Loucy (cell line): ENCODE data around the gene DCUN1D4.

ENCODE experiments used
- EZH2phosphoT487 ChIP-seq: fragments of 200-600 bp; IDR thresholded peaks from 2 replicates; pipeline ENCODE4 v1.6.1; 2018; ENCODE audit warnings: antibody characterized with exemption, mild to moderate bottlenecking, moderate library complexity, borderline replicate concordance
- TF ChIP-seq, protein P1 (sequence below): fragments of 200-600 bp; sonication (generic); conservative IDR thresholded peaks from 2 replicates; pipeline ENCODE4 v1.5.1; 2014; ENCODE audit warnings: mild to moderate bottlenecking, antibody characterized with exemption, low read length

DNA sequence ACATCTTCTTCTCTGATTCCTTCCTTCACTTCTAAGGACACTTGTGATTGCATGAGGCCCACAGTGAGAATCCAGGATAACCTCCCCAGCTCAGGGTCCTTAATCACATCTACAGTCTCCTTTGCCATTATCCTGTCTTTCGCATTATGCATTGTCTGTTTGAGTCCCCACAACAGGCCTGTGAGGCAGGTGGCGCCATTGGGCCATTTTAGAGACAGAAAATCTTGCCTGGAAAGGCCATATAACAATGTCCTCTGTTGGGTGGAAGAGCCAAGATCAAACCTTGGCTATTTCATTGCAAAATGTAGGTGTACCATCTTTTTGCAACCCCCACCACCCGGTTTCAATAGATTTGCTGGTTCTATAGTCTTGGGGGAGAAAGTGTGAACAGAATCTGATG is 11.8 kb upstream of the DCUN1D4 start:
- TF ChIP-seq, protein P1, sequence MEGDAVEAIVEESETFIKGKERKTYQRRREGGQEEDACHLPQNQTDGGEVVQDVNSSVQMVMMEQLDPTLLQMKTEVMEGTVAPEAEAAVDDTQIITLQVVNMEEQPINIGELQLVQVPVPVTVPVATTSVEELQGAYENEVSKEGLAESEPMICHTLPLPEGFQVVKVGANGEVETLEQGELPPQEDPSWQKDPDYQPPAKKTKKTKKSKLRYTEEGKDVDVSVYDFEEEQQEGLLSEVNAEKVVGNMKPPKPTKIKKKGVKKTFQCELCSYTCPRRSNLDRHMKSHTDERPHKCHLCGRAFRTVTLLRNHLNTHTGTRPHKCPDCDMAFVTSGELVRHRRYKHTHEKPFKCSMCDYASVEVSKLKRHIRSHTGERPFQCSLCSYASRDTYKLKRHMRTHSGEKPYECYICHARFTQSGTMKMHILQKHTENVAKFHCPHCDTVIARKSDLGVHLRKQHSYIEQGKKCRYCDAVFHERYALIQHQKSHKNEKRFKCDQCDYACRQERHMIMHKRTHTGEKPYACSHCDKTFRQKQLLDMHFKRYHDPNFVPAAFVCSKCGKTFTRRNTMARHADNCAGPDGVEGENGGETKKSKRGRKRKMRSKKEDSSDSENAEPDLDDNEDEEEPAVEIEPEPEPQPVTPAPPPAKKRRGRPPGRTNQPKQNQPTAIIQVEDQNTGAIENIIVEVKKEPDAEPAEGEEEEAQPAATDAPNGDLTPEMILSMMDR, result peak; percentile 91
- no peak for TF ChIP-seq EZH2phosphoT487
